IMR-90 (cell line): ENCODE results near the gene IBSP. TPM values are rescaled to one million over a fixed set of nuclear protein-coding genes. Genes with fewer than 3 reads are reported as not detected.

Experiments used
- ATAC-seq: fragments of 200-7000 bp; cut with Tn5 transposase; 2 replicates; pipeline ENCODE4 v1.9.1; 2020; ENCODE audit warnings: low read depth, mild to moderate bottlenecking, moderate library complexity
- BruUV-seq: library from RNA; stranded (reverse); fragments of 400-500 nt; replicated peaks from 2 replicates; lab custom pipeline; 2021; lab: Mats Ljungman, UMichigan
- CTCF ChIA-PET: fragments of 300-600 bp; formaldehyde crosslinking; extraction: SDS; loops from one replicate; lab custom pipeline; 2021; ENCODE audit warnings: antibody characterized with exemption; lab: Yijun Ruan, JAX
- POLR2A ChIA-PET: fragments of 300-600 bp; sonication (Branson Sonifier 250); formaldehyde crosslinking; loops from one replicate; lab custom pipeline; 2022; ENCODE audit warnings: antibody characterized with exemption; ENCODE audit not compliant: unreplicated experiment; lab: Charles Lee
- DNase-seq: peaks from one replicate; pipeline ENCODE4 v3.0.0; 2013
- H2AFZ ChIP-seq: replicated peaks from 2 replicates; pipeline ENCODE3; 2013; ENCODE audit warnings: low read length, mild to moderate bottlenecking; ENCODE audit not compliant: poor library complexity
- H2AK5ac ChIP-seq: 2 replicates; pipeline ENCODE4 v1.6.1; 2013; ENCODE audit warnings: low read depth, low read length, inconsistent platforms
- H2AK9ac ChIP-seq: replicated peaks from 2 replicates; pipeline ENCODE3; 2013; ENCODE audit warnings: mild to moderate bottlenecking, low read depth, low read length, moderate library complexity; ENCODE audit not compliant: poor library complexity
- H2BK120ac ChIP-seq: 2 replicates; pipeline ENCODE4 v1.6.1; 2013; ENCODE audit warnings: low read depth, low read length, inconsistent platforms
- H2BK15ac ChIP-seq: 3 replicates; pipeline ENCODE4 v1.6.1; 2013; ENCODE audit warnings: low read depth, low read length, inconsistent platforms
- H2BK20ac ChIP-seq: 2 replicates; pipeline ENCODE4 v1.6.1; 2013; ENCODE audit warnings: low read depth, mild to moderate bottlenecking, inconsistent platforms, low read length, moderate library complexity
- H2BK5ac ChIP-seq: 2 replicates; pipeline ENCODE4 v1.6.1; 2013; ENCODE audit warnings: mild to moderate bottlenecking, low read depth, low read length, inconsistent platforms; ENCODE audit not compliant: poor library complexity, severe bottlenecking
- H3K14ac ChIP-seq: replicated peaks from 2 replicates; pipeline ENCODE4 v1.6.1; 2013; ENCODE audit warnings: low read depth, low read length, inconsistent platforms
- H3K18ac ChIP-seq: 2 replicates; pipeline ENCODE4 v1.6.1; 2013; ENCODE audit warnings: low read depth, low read length, control low read depth
- H3K23ac ChIP-seq: 2 replicates; pipeline ENCODE4 v1.6.1; 2013; ENCODE audit warnings: low read depth, low read length, inconsistent platforms
- H3K27ac ChIP-seq: 2 replicates; pipeline ENCODE4 v1.5.1; 2013; ENCODE audit warnings: mild to moderate bottlenecking, control low read depth, low read length; ENCODE audit not compliant: insufficient read depth
- H3K27me3 ChIP-seq: 2 replicates; pipeline ENCODE4 v1.6.1; 2013; ENCODE audit warnings: low read length; ENCODE audit not compliant: control insufficient read depth, insufficient read depth
- H3K36me3 ChIP-seq: 2 replicates; pipeline ENCODE4 v1.6.1; 2013; ENCODE audit warnings: low read length, mixed read lengths; ENCODE audit not compliant: control insufficient read depth, insufficient read depth
- H3K4ac ChIP-seq: 2 replicates; pipeline ENCODE4 v1.6.1; 2013; ENCODE audit warnings: low read depth, low read length, inconsistent platforms
- H3K4me1 ChIP-seq: 2 replicates; pipeline ENCODE4 v1.6.1; 2013; ENCODE audit warnings: low read length, mixed read lengths; ENCODE audit not compliant: control insufficient read depth, insufficient read depth
- H3K4me2 ChIP-seq: 2 replicates; pipeline ENCODE4 v1.6.1; 2013; ENCODE audit warnings: low read depth, mild to moderate bottlenecking, control low read depth, low read length, moderate library complexity
- H3K4me3 ChIP-seq: 2 replicates; pipeline ENCODE4 v1.5.1; 2013; ENCODE audit warnings: low read depth, mild to moderate bottlenecking, control low read depth, low read length, moderate library complexity; ENCODE audit not compliant: insufficient read depth
- H3K56ac ChIP-seq: 2 replicates; pipeline ENCODE4 v1.6.1; 2013; ENCODE audit warnings: low read length, inconsistent platforms; ENCODE audit not compliant: insufficient read depth; ENCODE audit errors: extremely low read depth
- H3K79me1 ChIP-seq, 2 experiments: 2 replicates each; pipeline ENCODE4 v1.6.1; 2013; ENCODE audit warnings: low read length in 2 of 2, inconsistent platforms in 1 of 2, low read depth in 1 of 2
- H3K9ac ChIP-seq: 2 replicates; pipeline ENCODE4 v1.6.1; 2013; ENCODE audit warnings: low read depth, low read length, control low read depth
- H3K9me1 ChIP-seq: 2 replicates; pipeline ENCODE4 v1.6.1; 2013; ENCODE audit warnings: low read length, inconsistent platforms; ENCODE audit not compliant: insufficient read depth
- H3K9me3 ChIP-seq: 2 replicates; pipeline ENCODE4 v1.6.1; 2013; ENCODE audit warnings: low read length; ENCODE audit not compliant: control insufficient read depth, insufficient read depth
- H4K20me1 ChIP-seq: 2 replicates; pipeline ENCODE4 v1.6.1; 2013; ENCODE audit warnings: low read length, inconsistent platforms; ENCODE audit not compliant: insufficient read depth
- H4K5ac ChIP-seq: 2 replicates; pipeline ENCODE4 v1.6.1; 2013; ENCODE audit warnings: mild to moderate bottlenecking, low read depth, low read length, control low read depth
- H4K8ac ChIP-seq, 2 experiments: 2 replicates each; pipeline ENCODE4 v1.6.1; 2013; ENCODE audit warnings: low read depth in 2 of 2, low read length in 2 of 2, control low read depth in 1 of 2, inconsistent platforms in 1 of 2
- H4K91ac ChIP-seq: 2 replicates; pipeline ENCODE4 v1.6.1; 2013; ENCODE audit warnings: low read depth, low read length, inconsistent platforms; ENCODE audit not compliant: insufficient read depth
- CEBPB ChIP-seq: IDR thresholded peaks from 2 replicates; pipeline ENCODE4 v1.6.1; 2012; ENCODE audit warnings: low read depth, low read length, improper control_type of control experiment
- MXI1 ChIP-seq: IDR thresholded peaks from 2 replicates; pipeline ENCODE4 v1.6.1; 2012; ENCODE audit warnings: low read depth, mild to moderate bottlenecking, low read length, moderate library complexity, borderline replicate concordance
- RAD21 ChIP-seq: IDR thresholded peaks from 2 replicates; pipeline ENCODE4 v1.6.1; 2012; ENCODE audit warnings: low read length, improper control_type of control experiment
- RCOR1 ChIP-seq: IDR thresholded peaks from 2 replicates; pipeline ENCODE4 v1.6.1; 2012; ENCODE audit warnings: mild to moderate bottlenecking, low read length, improper control_type of control experiment; ENCODE audit not compliant: insufficient replicate concordance
- SMC3 ChIP-seq: fragments of 150-350 bp; IDR thresholded peaks from 2 replicates; pipeline ENCODE4 v1.6.1; 2016; ENCODE audit warnings: low read depth, mild to moderate bottlenecking, antibody characterized with exemption, low read length, moderate library complexity
- WGBS, 2 experiments: methylation state at CpG; one replicate each; pipeline versions ENCODE4 v1.1.5 to v1.1.7; 2013; ENCODE audit warnings: missing lambda C conversion rate in 2 of 2; ENCODE audit not compliant: insufficient read length in 1 of 2; ENCODE audit errors: extremely low coverage in 2 of 2; 5-methylcytosine and 5-hydroxymethylcytosine counted together
- dilution Hi-C: fragments of 300-500 bp; cut with HindIII; formaldehyde crosslinking; loops from one replicate; pipeline ENCODE4 v1.14.3; 2018; ENCODE audit warnings: low sequenced_read_pairs; ENCODE audit not compliant: unreplicated experiment
- in situ Hi-C: fragments of 300-500 bp; cut with MboI; formaldehyde crosslinking; loops from 3 replicates; pipeline ENCODE4 v1.14.3; 2019; ENCODE audit warnings: low sequenced_read_pairs, inconsistent platforms, mixed read lengths
- intact Hi-C: fragments of 100-400 bp; cut with micrococcal nuclease; formaldehyde crosslinking; loops from 2 replicates; pipeline ENCODE4 v1.10.0; 2022
- polyA plus RNA-seq, 3 experiments: library from polyadenylated mRNA; depleted of rRNA; stranded (reverse); fragments of >200 nt; gene quantifications; 2 replicates each; pipeline ENCODE4 v1.2.3, GENCODE V29; 2012; ENCODE audit warnings: low replicate concordance in 1 of 3
- total RNA-seq: library from RNA; depleted of rRNA; stranded (reverse); fragments of >200 nt; gene quantifications from 2 replicates; pipeline ENCODE4 v1.2.3, GENCODE V29; 2012
- TF ChIP-seq, protein P1 (sequence below): fragments of 150-350 bp; IDR thresholded peaks from 2 replicates; pipeline ENCODE4 v1.6.1; 2016; ENCODE audit warnings: low read depth, mild to moderate bottlenecking, low read length, moderate library complexity, borderline replicate concordance

IBSP gene
- total and polyA plus RNA-seq, 2 of the 4 experiments (the other 2 are of a cell fraction), result not detected

DNA sequence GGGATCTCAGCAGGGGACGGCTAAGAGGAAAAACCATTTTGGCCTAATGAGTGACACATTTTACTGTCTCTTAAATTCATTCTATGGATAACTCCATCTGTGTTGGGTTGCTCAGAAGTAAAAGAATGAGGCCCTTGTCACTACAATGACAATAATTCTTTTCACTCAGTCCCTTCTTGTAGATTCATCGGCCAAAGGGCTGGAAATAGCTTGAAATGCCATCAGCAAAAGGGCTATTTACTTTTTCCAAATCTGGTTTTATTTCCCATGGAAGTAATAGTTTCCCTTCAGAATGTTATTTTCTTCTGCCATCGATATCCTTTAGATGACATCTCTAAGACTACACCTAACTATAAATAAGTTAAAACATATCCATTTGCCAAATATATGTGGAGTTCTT lies 40.8 kb downstream of the IBSP start:
- Histone ChIP-seq H3K4ac (no peak overlapping the region), H3K27ac (no peak overlapping the region), H4K20me1 (no peaks in the 10 kb centered on the region), H4K91ac (no peak overlapping the region), H2AK5ac (no peak overlapping the region), H2AK9ac (no peak overlapping the region), H3K23ac (no peak overlapping the region), H3K9ac (no peak overlapping the region), H4K8ac (no peak overlapping the region), H2AFZ (no peak overlapping the region), H2BK5ac (no peak overlapping the region), H3K79me1 (no peaks in the 10 kb centered on the region), H3K4me3 (no peak overlapping the region), H2BK20ac (no peak overlapping the region), H2BK15ac (no peak overlapping the region), H3K9me1 (no peaks in the 10 kb centered on the region), H4K5ac (no peak overlapping the region), H3K36me3 (no peaks in the 10 kb centered on the region), H3K4me2 (no peak overlapping the region), H3K4me1 (no peaks in the 10 kb centered on the region), H3K56ac (no peak overlapping the region), H3K14ac (no peak overlapping the region), H3K18ac (no peak overlapping the region), H3K9me3 (no peaks in the 10 kb centered on the region), H3K27me3 (peaks cover 5% of the 10 kb centered on the region), H2BK120ac (no peak overlapping the region)
- no peak for TF ChIP-seq MXI1
- no peak for TF ChIP-seq CEBPB
- no peak for TF ChIP-seq RAD21
- TF ChIP-seq, protein P1, sequence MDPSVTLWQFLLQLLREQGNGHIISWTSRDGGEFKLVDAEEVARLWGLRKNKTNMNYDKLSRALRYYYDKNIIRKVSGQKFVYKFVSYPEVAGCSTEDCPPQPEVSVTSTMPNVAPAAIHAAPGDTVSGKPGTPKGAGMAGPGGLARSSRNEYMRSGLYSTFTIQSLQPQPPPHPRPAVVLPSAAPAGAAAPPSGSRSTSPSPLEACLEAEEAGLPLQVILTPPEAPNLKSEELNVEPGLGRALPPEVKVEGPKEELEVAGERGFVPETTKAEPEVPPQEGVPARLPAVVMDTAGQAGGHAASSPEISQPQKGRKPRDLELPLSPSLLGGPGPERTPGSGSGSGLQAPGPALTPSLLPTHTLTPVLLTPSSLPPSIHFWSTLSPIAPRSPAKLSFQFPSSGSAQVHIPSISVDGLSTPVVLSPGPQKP, result no peak
- TF ChIP-seq RCOR1, result no peak
- TF ChIP-seq SMC3, result no peak
- dilution Hi-C loops, result no loop called here
- DNase-seq, result no peak
- no peak for ATAC-seq
- WGBS, 2 experiments, result no CpG with 5 or more reads among the region's 3 CpGs
- ChIA-PET CTCF (interaction anchor here (0.6 to 3.6 kb wide), 4 partner anchors 9 to 156 kb away, joined by 3 to 20 read pairs (median 4); no protein-coding TSS in a partner anchor), POLR2A (no interaction called here)
- in situ Hi-C loops, result loop anchor here (10.0 kb wide), 1 partner anchor 295 kb away; no protein-coding TSS in a partner anchor
- intact Hi-C loops, result no loop called here
- no TSS peak for BruUV-seq
